Kasumi-1 (cell line): ENCODE results near the gene CDK3.
"Not testable (repeated sequence)": the region's sequence is repeated elsewhere in the genome, so short reads cannot be mapped to it uniquely, and the experiment has no call there.

Experiments
- DNase-seq, 2 experiments: peaks; one replicate each; lab custom pipeline; 2025; lab: John Stamatoyannopoulos, UW

Gene CDK3

GRCh38 chr17:76039121-76039520 is 38.5 kb downstream of the CDK3 start:
- DNase-seq = no peak

GRCh38 chr17:76040376-76040775 is 39.7 kb downstream of the CDK3 start:
- DNase-seq = no peak

- not testable (repeated sequence) for DNase-seq
These were observed 42.2 kb downstream of the CDK3 start for GRCh38 chr17:76042868-76043267.

- DNase-seq = not testable (repeated sequence)
These were observed 43.9 kb downstream of the CDK3 start for GRCh38 chr17:76044475-76045007.

- no peak for DNase-seq
These were observed 45.4 kb downstream of the CDK3 start for GRCh38 chr17:76046064-76046463.

- DNase-seq = no peak
These were observed 47.5 kb downstream of the CDK3 start for GRCh38 chr17:76048025-76048605.

- no peak for DNase-seq
These were observed 48.1 kb downstream of the CDK3 start for GRCh38 chr17:76048711-76049110.

GRCh38 chr17:76049239-76049638 is 48.6 kb downstream of the CDK3 start:
- DNase-seq = no peak

- no peak for DNase-seq
These were observed 49.3 kb downstream of the CDK3 start for GRCh38 chr17:76049836-76050537.

GRCh38 chr17:76050538-76051467 is 50.1 kb downstream of the CDK3 start:
- DNase-seq = no peak

GRCh38 chr17:76051561-76051960 is 50.9 kb downstream of the CDK3 start:
- no peak for DNase-seq

GRCh38 chr17:76053246-76054111 is 52.8 kb downstream of the CDK3 start:
- DNase-seq = no peak

GRCh38 chr17:76054112-76054476 is 53.4 kb downstream of the CDK3 start:
- DNase-seq = no peak
